GM18909 (cell line): Measurements from ENCODE around the gene HAO2.
"Not testable (repeated sequence)": the region's sequence is repeated elsewhere in the genome, so short reads cannot be mapped to it uniquely, and the experiment has no call there.

ENCODE experiments used
- ATAC-seq: cut with Tn5 transposase; IDR thresholded peaks from one replicate; pipeline ENCODE4 v1.9.1; 2021; ENCODE audit warnings: mild to moderate bottlenecking; ENCODE audit not compliant: unreplicated experiment, poor library complexity

Gene HAO2

DNA sequence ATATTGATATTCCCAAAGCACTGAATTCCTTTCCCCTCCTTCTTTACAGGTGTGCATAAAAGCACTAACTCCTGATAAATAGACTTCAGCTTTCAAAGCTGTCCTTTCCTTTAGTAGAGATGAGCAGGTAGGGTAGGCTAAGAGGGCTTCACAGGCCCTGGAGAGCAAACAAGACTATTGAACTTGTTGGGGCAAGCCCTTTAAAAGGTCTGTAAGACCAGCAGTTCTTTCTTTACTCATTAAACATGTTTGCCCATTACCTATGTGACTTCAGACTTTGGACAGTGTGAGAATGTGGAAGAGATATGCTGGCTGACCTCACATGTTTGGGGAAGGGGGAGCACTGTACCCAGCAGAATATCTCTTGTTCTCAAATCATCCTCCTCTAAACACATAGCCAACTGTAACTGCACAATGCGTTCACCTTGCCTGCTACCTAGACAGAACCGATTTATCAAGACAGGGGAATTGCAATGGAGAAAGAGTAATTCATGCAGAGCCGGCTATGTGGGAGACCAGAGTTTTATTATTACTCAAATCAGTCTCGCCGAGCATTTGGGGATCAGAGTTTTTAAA is 27.1 kb upstream of the HAO2 start:
- ATAC-seq: no peak

DNA sequence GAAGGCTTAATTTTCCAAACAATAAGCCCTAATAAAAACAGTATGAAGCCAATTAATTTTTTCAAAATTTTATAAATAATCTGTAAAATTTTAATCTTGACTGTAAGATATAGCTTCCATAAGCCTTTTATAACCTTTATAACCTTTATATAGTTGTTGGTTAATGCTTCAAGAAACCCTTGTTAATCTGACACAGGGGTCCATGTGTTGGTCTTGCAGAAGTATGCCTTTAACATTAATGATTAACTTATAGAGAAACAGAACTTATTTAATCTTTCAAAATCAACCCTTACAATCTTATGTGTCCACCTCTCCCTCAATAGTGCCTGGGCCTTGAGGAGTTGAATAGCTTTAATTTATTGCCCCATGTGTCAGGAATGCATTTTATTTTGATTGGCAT is 23.2 kb upstream of the HAO2 start:
- no peak for ATAC-seq

DNA sequence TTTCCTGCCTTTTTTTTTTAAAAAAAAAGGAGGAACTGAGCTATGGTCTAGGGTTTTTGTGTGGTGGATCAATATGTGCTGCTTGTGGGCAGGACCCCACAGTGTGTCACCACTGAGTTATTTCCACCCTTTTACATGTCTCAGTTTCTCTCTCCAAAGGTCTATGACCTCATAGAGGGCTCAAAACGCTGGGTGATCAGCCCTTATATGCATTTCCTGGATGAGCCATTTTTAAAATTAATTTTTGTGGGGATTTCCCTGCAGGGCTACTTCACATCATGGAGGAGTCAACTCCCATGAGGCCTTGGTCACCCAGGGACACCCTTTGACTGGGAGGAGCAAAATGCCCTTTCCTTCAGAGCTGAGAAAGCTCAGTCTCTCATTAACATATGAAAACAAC is 20.7 kb upstream of the HAO2 start:
- peak; percentile 84 for ATAC-seq

- ATAC-seq: no peak
These were observed 19.6 kb upstream of the HAO2 start for GRCh38 chr1:119348941-119349340.

DNA sequence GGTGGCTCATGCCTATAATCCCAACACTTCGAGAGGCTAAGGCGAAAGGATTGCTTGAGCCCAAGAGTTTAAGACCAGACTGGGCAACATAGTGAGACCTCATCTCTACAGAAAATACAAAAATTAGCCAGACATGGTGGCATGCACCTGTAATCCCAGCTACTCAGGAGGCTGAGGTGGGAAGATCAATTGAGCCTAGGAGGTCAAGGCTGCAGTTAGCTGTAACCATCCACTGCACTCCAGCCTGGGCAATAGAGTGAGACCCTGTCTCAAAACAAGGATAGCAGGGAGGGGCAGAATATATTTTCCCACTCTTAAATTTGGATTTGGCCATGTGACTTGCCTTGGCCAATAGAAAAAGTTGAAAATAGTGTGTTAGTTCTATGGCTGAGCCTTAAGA is 17.7 kb upstream of the HAO2 start:
- not testable (repeated sequence) for ATAC-seq

DNA sequence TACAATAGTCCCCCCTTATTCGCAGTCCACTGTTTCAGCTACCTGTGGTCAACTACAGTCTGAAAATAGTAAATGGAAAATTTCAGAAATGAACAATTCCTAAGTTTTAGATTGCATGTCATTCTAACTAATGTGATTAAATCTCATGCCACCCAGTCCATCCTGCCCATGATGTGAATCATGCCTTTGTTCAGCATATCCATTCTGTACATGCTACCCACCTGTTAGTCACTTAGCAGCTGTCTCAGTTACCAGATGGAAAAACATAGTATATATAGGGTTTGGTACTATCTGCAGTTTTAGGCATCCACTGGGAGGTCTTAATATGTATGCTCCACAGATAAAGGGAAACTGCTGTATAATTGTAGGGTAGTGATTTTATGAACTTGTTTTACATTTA is 16.6 kb upstream of the HAO2 start:
- no peak for ATAC-seq

- ATAC-seq: no peak
These were observed 14.7 kb upstream of the HAO2 start for GRCh38 chr1:119353836-119354235.

- no peak for ATAC-seq
These were observed 9.9 kb upstream of the HAO2 start for GRCh38 chr1:119358636-119359035.

GRCh38 chr1:119359730-119360129 is 8.9 kb upstream of the HAO2 start:
- ATAC-seq: no peak

DNA sequence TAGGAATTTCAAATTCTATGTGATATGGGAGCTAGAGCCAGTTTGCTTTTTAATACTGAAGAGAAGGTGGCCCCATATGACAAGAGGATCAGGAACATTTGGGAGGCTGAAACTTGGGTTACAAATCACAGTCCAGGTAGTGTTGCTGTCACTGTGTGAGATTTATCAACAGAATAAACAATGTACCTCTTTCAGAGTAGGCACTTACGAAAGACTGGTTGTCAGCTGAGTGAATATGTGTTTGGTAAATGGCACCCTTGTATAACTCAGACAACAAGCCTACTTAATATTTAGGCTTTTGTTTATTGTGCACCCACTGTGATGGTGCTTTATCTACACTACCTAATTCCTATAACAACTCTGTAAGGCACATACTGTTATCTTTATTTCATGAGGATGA is 7.4 kb upstream of the HAO2 start:
- ATAC-seq: no peak

DNA sequence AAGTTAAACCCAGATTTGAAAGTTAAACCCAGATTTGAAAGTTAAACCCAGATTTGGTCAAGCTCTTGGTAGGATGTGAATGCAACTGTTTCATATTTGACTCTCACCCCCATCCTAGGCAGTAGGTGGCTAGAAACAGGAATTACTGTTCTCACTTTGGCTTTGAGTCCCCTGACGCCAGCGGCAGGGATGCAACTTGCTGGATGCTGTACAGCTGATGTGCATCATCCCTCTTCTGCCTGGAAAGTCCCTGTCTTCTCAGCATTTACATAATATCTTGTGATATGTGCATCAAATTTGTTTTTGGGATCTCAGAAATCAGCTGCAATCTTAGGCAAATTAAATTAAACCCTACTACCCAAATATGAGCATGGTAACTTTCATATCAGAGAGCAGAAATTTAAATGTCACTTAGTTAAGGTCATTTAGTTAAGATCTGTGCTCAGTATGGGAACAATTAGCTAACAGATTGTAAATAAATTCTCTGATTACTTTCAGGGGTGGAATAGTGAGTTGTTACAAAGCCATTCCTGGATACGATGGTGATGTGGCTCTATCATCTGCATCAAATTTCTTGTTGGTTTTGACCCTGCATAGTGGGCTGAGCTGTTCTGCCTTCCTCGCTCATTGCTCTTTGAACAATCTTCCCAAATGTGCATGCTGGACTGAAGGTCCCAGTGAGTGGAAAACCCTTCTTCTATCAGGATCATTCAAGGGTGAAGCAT is 6.8 kb upstream of the HAO2 start:
- no peak for ATAC-seq

- no peak for ATAC-seq
These were observed 5.4 kb upstream of the HAO2 start for GRCh38 chr1:119363162-119363561.

- ATAC-seq: no peak
These were observed 3.9 kb upstream of the HAO2 start for GRCh38 chr1:119364640-119365039.

- ATAC-seq: peak; percentile 71
These were observed 2.2 kb upstream of the HAO2 start for GRCh38 chr1:119366424-119366823.

DNA sequence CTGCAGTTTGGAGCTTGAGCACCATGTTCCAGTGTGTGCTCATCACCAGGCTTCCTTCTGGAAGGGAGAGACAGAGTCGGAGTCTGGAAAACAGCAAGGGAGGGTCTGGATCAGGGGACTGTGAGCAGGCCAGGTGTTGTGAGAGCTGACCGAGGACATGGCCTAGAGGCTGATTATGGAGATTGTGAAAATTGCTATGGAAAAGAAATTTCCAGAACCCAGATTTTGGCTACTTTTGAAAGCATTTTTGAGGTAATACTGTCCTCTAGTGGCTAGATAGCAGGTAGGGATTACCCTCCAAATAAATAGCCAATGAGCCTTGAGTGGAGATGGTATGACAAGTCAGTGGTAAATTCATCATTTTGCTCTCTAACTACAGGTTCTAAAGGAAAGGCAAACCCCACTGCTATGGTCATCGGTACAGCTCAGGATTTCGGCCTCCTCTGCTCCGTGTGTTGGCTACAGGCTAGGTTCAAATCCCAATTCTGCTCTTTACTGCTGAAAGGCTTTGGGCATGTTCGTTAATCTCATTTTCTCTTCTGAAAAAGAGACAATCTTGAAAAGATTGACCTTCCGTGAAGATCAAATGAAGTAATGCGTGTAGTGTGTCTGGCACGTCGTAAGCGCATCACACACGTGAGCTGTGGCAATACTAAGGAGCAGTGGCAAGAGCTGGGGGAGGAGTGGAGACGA is 1.0 kb upstream of the HAO2 start:
- ATAC-seq: no peak

DNA sequence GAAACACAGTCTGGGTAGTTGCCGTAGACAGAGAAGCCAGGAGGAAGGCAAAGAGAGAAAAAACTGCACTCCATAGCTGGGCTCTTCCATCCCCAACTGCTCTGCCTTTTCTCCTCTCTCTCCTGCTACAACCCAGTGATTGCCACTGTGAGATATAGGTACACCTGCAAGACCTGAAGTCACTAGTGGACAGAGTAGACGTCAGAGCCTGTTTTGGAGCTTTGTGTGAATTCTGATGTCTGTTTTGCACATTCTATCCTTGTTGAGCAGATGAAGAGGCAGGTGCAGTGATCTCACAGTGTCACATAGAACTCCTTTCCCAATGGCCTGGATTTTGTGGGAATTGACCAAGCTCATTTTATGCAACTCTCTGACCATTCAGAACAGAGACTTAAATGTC is 2.2 kb downstream of the HAO2 start:
- ATAC-seq: no peak

DNA sequence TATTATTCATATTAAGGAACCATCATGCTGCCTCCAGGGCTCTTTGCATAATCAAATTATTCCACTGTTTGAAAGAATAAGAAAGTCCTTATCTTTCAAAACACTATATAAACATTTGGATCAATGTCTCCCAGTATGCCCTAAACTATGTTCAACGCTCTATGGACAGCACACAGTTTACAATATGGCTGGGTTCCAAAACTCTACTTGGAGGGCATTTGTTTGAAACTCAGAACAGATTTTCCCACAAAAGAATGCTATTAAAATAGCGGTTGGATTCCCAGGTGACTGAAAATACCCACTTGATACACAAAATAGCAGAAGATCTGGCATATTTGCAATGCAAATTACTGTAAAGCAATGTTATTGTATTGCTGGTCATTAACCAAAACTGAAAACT is 3.2 kb downstream of the HAO2 start:
- ATAC-seq: no peak

- ATAC-seq: peak; percentile 54
These were observed 4.0 kb downstream of the HAO2 start for GRCh38 chr1:119372503-119373086.

DNA sequence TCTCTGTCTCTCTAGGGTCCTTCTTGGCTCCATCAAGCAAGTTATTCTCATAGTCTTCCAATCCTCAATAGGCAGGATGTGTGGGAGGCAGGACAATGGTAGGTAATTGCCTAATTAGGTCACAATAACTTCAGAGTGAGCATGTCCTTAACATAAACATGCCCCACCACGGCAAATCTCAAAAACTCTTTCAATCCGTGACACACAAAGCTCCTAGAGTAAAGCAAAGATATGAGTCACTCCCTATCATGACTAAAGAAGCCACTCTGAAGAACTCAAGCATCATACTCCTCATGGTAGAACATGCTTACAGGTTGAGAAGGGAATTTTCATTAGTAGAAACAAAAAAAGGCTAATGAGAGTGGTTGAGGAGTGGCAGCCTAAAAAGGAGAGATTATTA is 4.9 kb downstream of the HAO2 start:
- no peak for ATAC-seq

GRCh38 chr1:119374208-119374874 is 5.8 kb downstream of the HAO2 start:
- no peak for ATAC-seq

GRCh38 chr1:119375366-119375765 is 6.8 kb downstream of the HAO2 start:
- no peak for ATAC-seq
